Measurements from ENCODE around the gene HAUS8.
"Not testable (repeated sequence)": the region's sequence is repeated elsewhere in the genome, so short reads cannot be mapped to it uniquely, and the experiment has no call there.

The HAUS8 gene

GRCh38 chr19:17031741-17032140 is 43.5 kb downstream of the HAUS8 start:
- in situ Hi-C loops (cut with MboI; ENCODE audit: low pct_unique_long_range_greater_than_20kb, low sequenced_read_pairs, unreplicated experiment), result no loop called here
- no peak for DNase-seq (ENCODE audit: low spot score)
- TF ChIP-seq, protein P1, sequence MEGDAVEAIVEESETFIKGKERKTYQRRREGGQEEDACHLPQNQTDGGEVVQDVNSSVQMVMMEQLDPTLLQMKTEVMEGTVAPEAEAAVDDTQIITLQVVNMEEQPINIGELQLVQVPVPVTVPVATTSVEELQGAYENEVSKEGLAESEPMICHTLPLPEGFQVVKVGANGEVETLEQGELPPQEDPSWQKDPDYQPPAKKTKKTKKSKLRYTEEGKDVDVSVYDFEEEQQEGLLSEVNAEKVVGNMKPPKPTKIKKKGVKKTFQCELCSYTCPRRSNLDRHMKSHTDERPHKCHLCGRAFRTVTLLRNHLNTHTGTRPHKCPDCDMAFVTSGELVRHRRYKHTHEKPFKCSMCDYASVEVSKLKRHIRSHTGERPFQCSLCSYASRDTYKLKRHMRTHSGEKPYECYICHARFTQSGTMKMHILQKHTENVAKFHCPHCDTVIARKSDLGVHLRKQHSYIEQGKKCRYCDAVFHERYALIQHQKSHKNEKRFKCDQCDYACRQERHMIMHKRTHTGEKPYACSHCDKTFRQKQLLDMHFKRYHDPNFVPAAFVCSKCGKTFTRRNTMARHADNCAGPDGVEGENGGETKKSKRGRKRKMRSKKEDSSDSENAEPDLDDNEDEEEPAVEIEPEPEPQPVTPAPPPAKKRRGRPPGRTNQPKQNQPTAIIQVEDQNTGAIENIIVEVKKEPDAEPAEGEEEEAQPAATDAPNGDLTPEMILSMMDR (IDR thresholded peaks at IDR 0.05; ENCODE audit: extremely low read depth, insufficient read depth, missing control alignments), result no peak

GRCh38 chr19:17027535-17027975 is 47.7 kb downstream of the HAUS8 start:
- DNase-seq (ENCODE audit: low spot score), result no peak
- TF ChIP-seq, protein P1 (IDR thresholded peaks at IDR 0.05; ENCODE audit: extremely low read depth, insufficient read depth, missing control alignments), result no peak
- in situ Hi-C loops (cut with MboI; ENCODE audit: low pct_unique_long_range_greater_than_20kb, low sequenced_read_pairs, unreplicated experiment), result no loop called here

DNA sequence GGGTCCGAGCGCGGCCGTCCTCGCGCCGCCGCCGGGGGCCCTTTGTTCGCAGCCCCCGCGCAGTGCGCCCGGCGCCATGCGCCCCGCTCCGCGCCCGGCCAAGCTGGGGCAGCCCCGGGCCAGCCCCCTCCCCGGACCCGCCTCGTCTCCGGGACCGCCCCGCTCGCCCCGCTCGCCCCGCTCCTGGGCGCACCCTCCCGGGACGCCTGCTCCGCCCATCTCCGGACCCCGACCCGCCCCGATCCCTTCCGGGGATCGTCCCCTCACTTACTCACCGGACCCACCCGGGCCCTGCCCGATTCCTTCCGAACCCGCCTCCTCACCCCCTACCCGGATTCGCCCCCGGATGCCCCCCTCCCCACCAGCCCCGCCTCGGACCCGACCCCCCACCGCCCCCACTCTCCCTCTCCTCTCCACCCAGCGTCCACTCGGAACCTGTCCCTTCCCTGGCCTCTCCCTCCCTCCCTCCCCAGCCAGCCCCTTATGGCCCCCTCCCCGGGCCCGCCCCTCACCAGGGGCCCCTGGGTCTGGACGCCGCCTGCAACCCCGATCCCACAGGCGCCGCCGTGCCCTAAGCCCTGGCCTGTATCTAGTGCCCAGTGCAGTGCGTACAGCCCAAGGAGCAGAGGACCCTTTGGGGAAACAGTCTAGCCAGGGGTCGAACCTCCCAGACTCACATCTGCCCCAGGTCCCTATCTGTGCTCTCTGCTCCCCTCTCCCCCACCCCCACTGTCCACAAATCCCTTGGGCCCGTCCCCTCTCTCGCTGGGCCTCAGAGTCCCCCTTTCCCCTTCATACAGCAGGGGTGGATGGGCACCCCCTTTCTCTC is 48.3 kb downstream of the HAUS8 start, which contains the start of gene CPAMD8:
TSS of gene CPAMD8 (minus strand) at position 105 of the 829 bp plus-strand sequence. CDS start 168 bp downstream, outside the sequence.
- no peak for DNase-seq (ENCODE audit: low spot score)
- TF ChIP-seq, protein P1 (IDR thresholded peaks at IDR 0.05; ENCODE audit: extremely low read depth, insufficient read depth, missing control alignments), result no peak
- in situ Hi-C loops (cut with MboI; ENCODE audit: low pct_unique_long_range_greater_than_20kb, low sequenced_read_pairs, unreplicated experiment), result no loop called here

- DNase-seq (ENCODE audit: low spot score), result no peak
- TF ChIP-seq, protein P1 (IDR thresholded peaks at IDR 0.05; ENCODE audit: extremely low read depth, insufficient read depth, missing control alignments), result no peak
- in situ Hi-C loops (cut with MboI; ENCODE audit: low pct_unique_long_range_greater_than_20kb, low sequenced_read_pairs, unreplicated experiment), result no loop called here
Measured at GRCh38 chr19:17025991-17026658, 49.1 kb downstream of the HAUS8 start.

- in situ Hi-C loops (cut with MboI; ENCODE audit: low pct_unique_long_range_greater_than_20kb, low sequenced_read_pairs, unreplicated experiment), result no loop called here
- DNase-seq (ENCODE audit: low spot score), result no peak
- TF ChIP-seq, protein P1 (IDR thresholded peaks at IDR 0.05; ENCODE audit: extremely low read depth, insufficient read depth, missing control alignments), result no peak
Measured at GRCh38 chr19:17025361-17025760, 49.9 kb downstream of the HAUS8 start.

DNA sequence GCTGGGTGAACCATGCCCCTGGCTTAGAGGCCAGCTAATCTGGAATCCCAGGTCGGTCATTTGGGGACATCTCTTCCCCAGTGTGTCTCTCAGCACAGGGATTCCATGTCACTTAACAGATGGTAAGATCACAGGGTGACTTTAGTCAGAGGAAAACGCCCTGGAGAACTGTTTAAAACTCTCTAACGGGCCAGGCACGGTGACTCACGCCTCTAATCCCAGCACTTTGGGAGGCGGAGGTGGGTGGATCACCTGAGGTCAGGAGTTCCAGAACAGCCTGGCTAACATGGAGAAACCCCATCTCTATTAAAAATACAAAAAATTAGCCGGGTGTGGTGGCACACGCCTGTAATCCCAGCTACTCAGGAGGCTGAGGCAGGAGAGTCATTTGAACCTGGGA is 50.3 kb downstream of the HAUS8 start:
- in situ Hi-C loops (cut with MboI; ENCODE audit: low pct_unique_long_range_greater_than_20kb, low sequenced_read_pairs, unreplicated experiment); DNase-seq (ENCODE audit: low spot score): not testable (repeated sequence)

DNA sequence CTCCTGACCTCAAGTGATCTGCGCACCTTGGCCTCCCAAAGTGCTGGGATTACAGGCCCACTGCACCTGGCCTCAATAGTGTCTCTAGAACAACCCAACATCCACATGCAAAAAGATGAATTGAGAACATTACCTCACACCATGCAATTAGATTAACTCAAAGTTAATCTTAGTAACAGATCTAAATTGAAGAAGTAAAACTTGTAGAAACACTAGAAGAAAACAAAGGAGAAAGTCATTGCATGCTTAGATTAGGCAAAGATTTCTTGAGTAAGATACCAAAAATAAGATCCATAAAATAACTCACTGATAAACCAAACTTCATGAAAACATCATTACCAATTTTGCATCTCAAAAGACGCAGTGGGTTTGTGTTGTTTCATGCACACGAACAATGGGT is 51.4 kb downstream of the HAUS8 start:
- TF ChIP-seq, protein P1 (IDR thresholded peaks at IDR 0.05; ENCODE audit: extremely low read depth, insufficient read depth, missing control alignments), result no peak
- DNase-seq (ENCODE audit: low spot score), result no peak
- in situ Hi-C loops (cut with MboI; ENCODE audit: low pct_unique_long_range_greater_than_20kb, low sequenced_read_pairs, unreplicated experiment), result no loop called here

Data from GM13977 (cell line).